Measurements from ENCODE around the gene GH2. TPM values are rescaled to one million over a fixed set of nuclear protein-coding genes. Genes with fewer than 3 reads are reported as not detected.
"Not testable (repeated sequence)": the region's sequence is repeated elsewhere in the genome, so short reads cannot be mapped to it uniquely, and the experiment has no call there.

The GH2 gene
- total and polyA plus RNA-seq, 4 donors, result not detected

GRCh38 chr17:63882626-63883126 lies 932 bp upstream of the GH2 start:
- not testable (repeated sequence) for DNase-seq; H3K4me1 ChIP-seq (ENCODE audit: control insufficient read depth in 5 of 5, insufficient read depth in 5 of 5, low read length in 5 of 5); H3K4me3 ChIP-seq; ATAC-seq (ENCODE audit: insufficient read depth, low FRiP score); H3K27me3 ChIP-seq (ENCODE audit: control insufficient read depth in 3 of 3, insufficient read depth in 3 of 3, low read length in 2 of 3); H3K9me3 ChIP-seq (ENCODE audit: control insufficient read depth in 4 of 4, insufficient read depth in 3 of 4, low read length in 3 of 4); H3K9ac ChIP-seq (ENCODE audit: insufficient read depth in 1 of 2, low read length in 2 of 2); H3K27ac ChIP-seq (ENCODE audit: low read depth in 1 of 2, low read length in 1 of 2); H3K36me3 ChIP-seq (ENCODE audit: control insufficient read depth in 4 of 4, insufficient read depth in 4 of 4, low read length in 4 of 4)
- WGBS, 2 donors, result 81 to 85% methylated on average over 9 of the region's 9 CpGs

GRCh38 chr17:63881337-63881736 lies 407 bp downstream of the GH2 start:
- not testable (repeated sequence) for H3K9me3 ChIP-seq (ENCODE audit: control insufficient read depth in 4 of 4, insufficient read depth in 3 of 4, low read length in 3 of 4); DNase-seq; H3K4me1 ChIP-seq (ENCODE audit: control insufficient read depth in 5 of 5, insufficient read depth in 5 of 5, low read length in 5 of 5); H3K27me3 ChIP-seq (ENCODE audit: control insufficient read depth in 3 of 3, insufficient read depth in 3 of 3, low read length in 2 of 3); H3K27ac ChIP-seq (ENCODE audit: low read depth in 1 of 2, low read length in 1 of 2); H3K4me3 ChIP-seq; ATAC-seq (ENCODE audit: insufficient read depth, low FRiP score); H3K9ac ChIP-seq (ENCODE audit: insufficient read depth in 1 of 2, low read length in 2 of 2); H3K36me3 ChIP-seq (ENCODE audit: control insufficient read depth in 4 of 4, insufficient read depth in 4 of 4, low read length in 4 of 4)
- 69 to 76% methylated on average over 9 to 11 of the region's 11 CpGs for WGBS, 2 donors

GRCh38 chr17:63880706-63881105 lies 1.0 kb downstream of the GH2 start:
- peaks cover 0 to 3% (median 0%) of the 10 kb centered on the region in 3 donors for H3K27me3 ChIP-seq (ENCODE audit: control insufficient read depth in 3 of 3, insufficient read depth in 3 of 3, low read length in 2 of 3)
- WGBS, 2 donors, result 83 to 87% methylated on average over 12 of the region's 12 CpGs
- DNase-seq (no peak), ATAC-seq (ENCODE audit: insufficient read depth, low FRiP score) (no peak)
- no peak overlapping the region for H3K9ac ChIP-seq (ENCODE audit: insufficient read depth in 1 of 2, low read length in 2 of 2)
- H3K27ac ChIP-seq (ENCODE audit: low read depth in 1 of 2, low read length in 1 of 2), result no peak overlapping the region
- H3K36me3 ChIP-seq (ENCODE audit: control insufficient read depth in 4 of 4, insufficient read depth in 4 of 4, low read length in 4 of 4), result no peaks in the 10 kb centered on the region
- H3K9me3 ChIP-seq (ENCODE audit: control insufficient read depth in 4 of 4, insufficient read depth in 3 of 4, low read length in 3 of 4), result peaks cover 0 to 2% (median 0%) of the 10 kb centered on the region in 4 donors
- no peak overlapping the region for H3K4me3 ChIP-seq
- H3K4me1 ChIP-seq (ENCODE audit: control insufficient read depth in 5 of 5, insufficient read depth in 5 of 5, low read length in 5 of 5), result peaks cover 0 to 2% (median 0%) of the 10 kb centered on the region in 5 donors
- TF ChIP-seq CTCF (IDR thresholded peaks at IDR 0.05; ENCODE audit: control extremely low read depth, extremely low read depth), result no peak

- not testable (repeated sequence) for DNase-seq; H3K4me1 ChIP-seq (ENCODE audit: control insufficient read depth in 5 of 5, insufficient read depth in 5 of 5, low read length in 5 of 5); H3K9me3 ChIP-seq (ENCODE audit: control insufficient read depth in 4 of 4, insufficient read depth in 3 of 4, low read length in 3 of 4); H3K4me3 ChIP-seq; H3K27me3 ChIP-seq (ENCODE audit: control insufficient read depth in 3 of 3, insufficient read depth in 3 of 3, low read length in 2 of 3); ATAC-seq (ENCODE audit: insufficient read depth, low FRiP score); H3K36me3 ChIP-seq (ENCODE audit: control insufficient read depth in 4 of 4, insufficient read depth in 4 of 4, low read length in 4 of 4); H3K27ac ChIP-seq (ENCODE audit: low read depth in 1 of 2, low read length in 1 of 2); H3K9ac ChIP-seq (ENCODE audit: insufficient read depth in 1 of 2, low read length in 2 of 2)
- 85 to 90% methylated on average over 9 of the region's 9 CpGs for WGBS, 2 donors
Measured at GRCh38 chr17:63878413-63878812, 3.3 kb downstream of the GH2 start.

GRCh38 chr17:63874693-63875092 lies 7.1 kb downstream of the GH2 start:
- H3K27ac ChIP-seq (ENCODE audit: low read depth in 1 of 2, low read length in 1 of 2); H3K9me3 ChIP-seq (ENCODE audit: control insufficient read depth in 4 of 4, insufficient read depth in 3 of 4, low read length in 3 of 4); H3K36me3 ChIP-seq (ENCODE audit: control insufficient read depth in 4 of 4, insufficient read depth in 4 of 4, low read length in 4 of 4); H3K4me3 ChIP-seq; H3K4me1 ChIP-seq (ENCODE audit: control insufficient read depth in 5 of 5, insufficient read depth in 5 of 5, low read length in 5 of 5); ATAC-seq (ENCODE audit: insufficient read depth, low FRiP score); H3K27me3 ChIP-seq (ENCODE audit: control insufficient read depth in 3 of 3, insufficient read depth in 3 of 3, low read length in 2 of 3); DNase-seq; H3K9ac ChIP-seq (ENCODE audit: insufficient read depth in 1 of 2, low read length in 2 of 2): not testable (repeated sequence)
- 88% methylated on average over 6 of the region's 6 CpGs for WGBS, 2 donors

GRCh38 chr17:63874061-63874626 lies 7.6 kb downstream of the GH2 start:
- not testable (repeated sequence) for H3K9ac ChIP-seq (ENCODE audit: insufficient read depth in 1 of 2, low read length in 2 of 2)
- 80 to 93% methylated on average over 5 to 6 of the region's 8 CpGs for WGBS, 2 donors

GRCh38 chr17:63873577-63873976 lies 8.2 kb downstream of the GH2 start, which contains the start of gene CSH2:
Gene CSH2 (minus strand): TSS chr17:63873677. CDS start chr17:63873614, 63 bp downstream.
- DNase-seq; H3K4me1 ChIP-seq (ENCODE audit: control insufficient read depth in 5 of 5, insufficient read depth in 5 of 5, low read length in 5 of 5); H3K9me3 ChIP-seq (ENCODE audit: control insufficient read depth in 4 of 4, insufficient read depth in 3 of 4, low read length in 3 of 4); H3K36me3 ChIP-seq (ENCODE audit: control insufficient read depth in 4 of 4, insufficient read depth in 4 of 4, low read length in 4 of 4); H3K9ac ChIP-seq (ENCODE audit: insufficient read depth in 1 of 2, low read length in 2 of 2); ATAC-seq (ENCODE audit: insufficient read depth, low FRiP score); H3K27me3 ChIP-seq (ENCODE audit: control insufficient read depth in 3 of 3, insufficient read depth in 3 of 3, low read length in 2 of 3); H3K27ac ChIP-seq (ENCODE audit: low read depth in 1 of 2, low read length in 1 of 2); H3K4me3 ChIP-seq: not testable (repeated sequence)
- WGBS, 2 donors, result 85 to 94% methylated on average over 7 of the region's 7 CpGs

More at GRCh38 chr17:63874061-63874626, 7.6 kb downstream of the GH2 start:
- H3K4me1 ChIP-seq (ENCODE audit: control insufficient read depth in 5 of 5, insufficient read depth in 5 of 5, low read length in 5 of 5); H3K27me3 ChIP-seq (ENCODE audit: control insufficient read depth in 3 of 3, insufficient read depth in 3 of 3, low read length in 2 of 3); H3K9me3 ChIP-seq (ENCODE audit: control insufficient read depth in 4 of 4, insufficient read depth in 3 of 4, low read length in 3 of 4); H3K36me3 ChIP-seq (ENCODE audit: control insufficient read depth in 4 of 4, insufficient read depth in 4 of 4, low read length in 4 of 4); H3K4me3 ChIP-seq; ATAC-seq (ENCODE audit: insufficient read depth, low FRiP score); DNase-seq; H3K27ac ChIP-seq (ENCODE audit: low read depth in 1 of 2, low read length in 1 of 2): not testable (repeated sequence)

Data from lung (tissue), 12 donors.